AG04450 (cell line): ENCODE data around the gene SMPD3. TPM values are rescaled to one million over a fixed set of nuclear protein-coding genes. Genes with fewer than 3 reads are reported as not detected.

ENCODE experiments used
- CTCF ChIA-PET: fragments of 300-600, 350-600 bp; formaldehyde crosslinking; extraction: SDS; loops from one replicate; lab custom pipeline; 2022; ENCODE audit warnings: antibody characterized with exemption, inconsistent platforms; lab: Charles Lee
- POLR2A ChIA-PET: fragments of 350-600 bp; formaldehyde crosslinking; extraction: SDS; loops from one replicate; lab custom pipeline; 2021; ENCODE audit warnings: antibody characterized with exemption, inconsistent platforms; lab: Yijun Ruan, JAX
- DNase-seq: peaks from one replicate; pipeline ENCODE4 v3.0.0-alpha.2; 2011; ENCODE audit warnings: low read depth, low spot score
- H3K27ac ChIP-seq: one replicate; pipeline ENCODE4 v1.5.1; 2012; ENCODE audit warnings: low read depth, low read length, control low read depth
- H3K27me3 ChIP-seq: one replicate; pipeline ENCODE4 v1.6.0; 2012; ENCODE audit warnings: low read length; ENCODE audit not compliant: control insufficient read depth, insufficient read depth
- H3K4me3 ChIP-seq: 2 replicates; pipeline ENCODE4 v1.5.1; 2011; ENCODE audit warnings: mild to moderate bottlenecking, low read depth, low read length, control low read depth
- H3K9me3 ChIP-seq: 2 replicates; pipeline ENCODE4 v1.5.1; 2012; ENCODE audit warnings: low read length; ENCODE audit not compliant: control insufficient read depth, insufficient read depth
- polyA plus RNA-seq: library from polyadenylated mRNA; depleted of rRNA; stranded (reverse); fragments of >200 nt; gene quantifications from 2 replicates; pipeline ENCODE4 v1.2.3, GENCODE V29; 2011
- TF ChIP-seq, protein P1 (sequence below): IDR thresholded peaks from 2 replicates; pipeline ENCODE4 v1.5.1; 2011; ENCODE audit warnings: low read depth, low read length, control low read depth, inconsistent platforms

Gene SMPD3
- polyA plus RNA-seq, 1 experiment, result not detected

DNA sequence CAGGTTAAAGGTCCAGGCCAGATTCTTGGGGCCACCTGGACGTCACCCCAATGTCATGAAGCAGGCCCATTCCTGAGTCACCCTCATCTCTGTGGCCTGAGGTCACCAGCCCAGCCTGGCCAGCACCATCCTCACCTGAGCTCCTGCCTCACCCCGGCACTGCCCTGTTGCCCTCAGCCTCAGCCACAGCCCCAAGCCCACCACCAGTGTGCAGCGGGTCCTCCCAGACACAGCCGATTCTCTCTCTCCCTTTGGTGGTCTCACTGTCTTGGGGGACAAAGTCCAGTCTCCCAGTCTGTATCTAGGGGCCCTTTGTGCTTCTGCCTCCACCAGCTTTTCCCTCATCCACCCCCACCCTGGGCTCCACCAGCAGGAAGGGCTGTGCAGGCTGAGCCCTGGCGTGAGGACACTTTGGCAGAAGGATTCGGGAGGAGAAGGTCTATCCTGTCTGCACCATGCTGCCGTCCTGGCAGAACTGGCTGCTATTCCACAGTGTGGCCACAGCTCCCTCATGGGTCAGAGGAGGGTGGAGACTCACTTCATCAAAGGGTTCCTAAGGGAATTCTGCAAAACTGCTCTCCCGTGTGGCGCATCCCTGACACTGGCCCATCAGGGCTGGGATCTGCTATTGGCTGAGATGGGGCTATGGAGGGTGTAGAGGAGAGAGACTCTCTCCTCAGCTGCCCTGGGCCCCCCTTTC lies 73.2 kb downstream of the SMPD3 start:
- POLR2A ChIA-PET, result no interaction called here
- TF ChIP-seq, protein P1, sequence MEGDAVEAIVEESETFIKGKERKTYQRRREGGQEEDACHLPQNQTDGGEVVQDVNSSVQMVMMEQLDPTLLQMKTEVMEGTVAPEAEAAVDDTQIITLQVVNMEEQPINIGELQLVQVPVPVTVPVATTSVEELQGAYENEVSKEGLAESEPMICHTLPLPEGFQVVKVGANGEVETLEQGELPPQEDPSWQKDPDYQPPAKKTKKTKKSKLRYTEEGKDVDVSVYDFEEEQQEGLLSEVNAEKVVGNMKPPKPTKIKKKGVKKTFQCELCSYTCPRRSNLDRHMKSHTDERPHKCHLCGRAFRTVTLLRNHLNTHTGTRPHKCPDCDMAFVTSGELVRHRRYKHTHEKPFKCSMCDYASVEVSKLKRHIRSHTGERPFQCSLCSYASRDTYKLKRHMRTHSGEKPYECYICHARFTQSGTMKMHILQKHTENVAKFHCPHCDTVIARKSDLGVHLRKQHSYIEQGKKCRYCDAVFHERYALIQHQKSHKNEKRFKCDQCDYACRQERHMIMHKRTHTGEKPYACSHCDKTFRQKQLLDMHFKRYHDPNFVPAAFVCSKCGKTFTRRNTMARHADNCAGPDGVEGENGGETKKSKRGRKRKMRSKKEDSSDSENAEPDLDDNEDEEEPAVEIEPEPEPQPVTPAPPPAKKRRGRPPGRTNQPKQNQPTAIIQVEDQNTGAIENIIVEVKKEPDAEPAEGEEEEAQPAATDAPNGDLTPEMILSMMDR, result no peak
- Histone ChIP-seq H3K27me3 (peaks cover 17% of the 10 kb centered on the region), H3K4me3 (no peak overlapping the region), H3K27ac (no peak overlapping the region), H3K9me3 (no peaks in the 10 kb centered on the region; the same call in 1 of the 2 replicates)
- CTCF ChIA-PET, result no interaction called here
- no peak for DNase-seq

DNA sequence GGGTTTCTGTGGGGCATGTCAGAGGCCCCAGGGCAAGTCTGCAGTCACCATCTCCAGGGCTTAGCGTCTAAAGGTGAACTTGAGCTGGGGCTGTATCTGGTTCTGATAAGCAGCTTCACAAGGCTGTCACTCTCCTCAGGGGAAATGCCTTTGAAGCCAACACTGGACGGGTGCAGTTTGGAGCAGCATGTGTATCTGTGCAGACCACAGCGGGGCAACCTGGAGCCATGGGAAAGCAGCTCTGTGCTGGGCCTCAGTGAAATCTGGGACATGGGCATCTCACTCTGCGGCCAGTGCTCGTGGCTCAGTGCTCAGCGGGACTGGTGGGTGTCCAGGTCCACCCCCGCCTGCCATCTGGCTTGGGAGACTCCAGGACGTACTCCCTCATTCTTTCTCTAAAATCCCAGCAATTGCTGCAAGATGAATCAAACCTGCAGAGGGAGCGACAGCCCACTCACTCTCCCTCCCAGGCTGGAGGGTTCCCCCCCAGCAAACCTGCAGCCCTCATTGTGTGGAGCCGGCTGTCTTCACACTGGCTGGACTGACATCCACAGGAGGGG lies 74.0 kb downstream of the SMPD3 start:
- H3K9me3 ChIP-seq, result no peaks in the 10 kb centered on the region; the same call in 1 of the 2 replicates
- no peak for DNase-seq
- CTCF ChIA-PET, result interaction anchor here (2.6 kb wide), 1 partner anchor 22 kb away, joined by 8 read pairs; no protein-coding TSS in a partner anchor

GRCh38 chr16:68373528-68374245 lies 74.6 kb downstream of the SMPD3 start:
- POLR2A ChIA-PET, result no interaction called here
- no peak overlapping the region for H3K27ac ChIP-seq
- no peak for DNase-seq
- CTCF ChIA-PET, result interaction anchor here (0.5 to 2.6 kb wide), 2 partner anchors 23 to 1040 kb away, joined by 3 to 8 read pairs; no protein-coding TSS in a partner anchor
- peaks cover 16% of the 10 kb centered on the region for H3K27me3 ChIP-seq
- H3K9me3 ChIP-seq, result no peaks in the 10 kb centered on the region; the same call in 1 of the 2 replicates
- H3K4me3 ChIP-seq, result no peak overlapping the region
- TF ChIP-seq, protein P1, result no peak

More for the DNA sequence above, 74.0 kb downstream of the SMPD3 start:
- peaks cover 17% of the 10 kb centered on the region for H3K27me3 ChIP-seq
- TF ChIP-seq, protein P1, result no peak
- H3K4me3 ChIP-seq, result no peak overlapping the region
- H3K27ac ChIP-seq, result no peak overlapping the region
- POLR2A ChIA-PET, result no interaction called here

DNA sequence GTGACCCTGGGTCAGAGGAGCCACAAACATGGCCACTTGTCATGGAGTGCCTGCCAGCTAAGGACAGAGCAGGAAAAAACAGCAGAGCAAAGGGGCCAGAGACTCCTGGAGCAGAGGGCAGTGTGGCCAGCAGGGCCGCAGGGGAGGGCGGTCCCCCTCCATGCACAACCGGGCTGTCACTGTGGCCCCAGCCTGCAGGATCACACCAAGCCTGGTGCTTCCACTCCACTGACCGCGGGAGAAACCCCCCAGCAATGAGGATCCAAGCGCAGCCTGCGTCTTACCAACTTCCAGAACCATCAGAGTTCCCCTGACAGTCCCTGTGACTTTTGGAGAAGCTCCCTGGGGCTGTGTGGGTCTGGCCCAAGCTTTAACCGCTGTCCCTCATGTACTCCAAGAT lies 75.5 kb downstream of the SMPD3 start:
- H3K4me3 ChIP-seq, result no peak overlapping the region
- TF ChIP-seq, protein P1, result no peak
- no peak for DNase-seq
- CTCF ChIA-PET, result interaction anchor here (2.6 kb wide), 1 partner anchor 24 kb away, joined by 8 read pairs; no protein-coding TSS in a partner anchor
- POLR2A ChIA-PET, result no interaction called here
- peaks cover 16% of the 10 kb centered on the region for H3K27me3 ChIP-seq
- no peak overlapping the region for H3K27ac ChIP-seq
- no peaks in the 10 kb centered on the region; the same call in 1 of the 2 replicates for H3K9me3 ChIP-seq

DNA sequence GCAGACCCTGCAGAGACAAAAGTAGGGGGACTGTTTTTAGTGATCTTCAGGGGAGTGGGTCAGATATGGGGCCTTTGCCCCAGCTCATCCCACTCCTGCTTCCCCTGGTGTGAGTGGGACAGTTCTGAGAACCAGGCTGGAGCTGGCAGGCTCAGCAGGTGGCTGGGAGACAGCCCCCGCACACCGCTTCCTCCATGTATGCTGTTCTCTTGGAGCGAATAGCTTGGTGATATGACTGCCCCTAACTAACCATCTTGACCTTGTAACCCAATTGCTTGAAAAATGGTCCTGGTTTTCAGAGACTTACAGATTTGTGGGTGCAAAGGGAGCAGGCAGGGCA lies 76.0 kb downstream of the SMPD3 start:
- no peak for DNase-seq
- TF ChIP-seq, protein P1, result no peak
- ChIA-PET CTCF (interaction anchor here (2.6 kb wide), 1 partner anchor 24 kb away, joined by 8 read pairs; no protein-coding TSS in a partner anchor), POLR2A (no interaction called here)
- Histone ChIP-seq H3K27ac (no peak overlapping the region), H3K27me3 (peaks cover 16% of the 10 kb centered on the region), H3K9me3 (no peaks in the 10 kb centered on the region; the same call in 1 of the 2 replicates), H3K4me3 (no peak overlapping the region)
